GM12892 (cell line): Measurements from ENCODE around the gene SLC35F2.

Experiments
- POLR2A ChIP-seq: IDR thresholded peaks from 2 replicates; pipeline ENCODE4 v1.6.1; 2011; ENCODE audit warnings: low read depth, low read length, control low read depth
- POLR2AphosphoS5 ChIP-seq: IDR thresholded peaks from 2 replicates; pipeline ENCODE4 v1.6.1; 2011; ENCODE audit warnings: low read depth, low read length, control low read depth
- TAF1 ChIP-seq: IDR thresholded peaks from 2 replicates; pipeline ENCODE4 v1.6.1; 2011; ENCODE audit warnings: low read depth, mild to moderate bottlenecking, control low read depth, low read length, borderline replicate concordance

GRCh38 chr11:107819361-107820014 lies 39.1 kb downstream of the SLC35F2 start:
- no peak for TF ChIP-seq POLR2AphosphoS5
- TF ChIP-seq TAF1 = no peak
- TF ChIP-seq POLR2A = no peak
